NCI-H345 treated with DMSO at 0.1 percent for 48 hours (cell line): ENCODE data around the gene PCDH15.

Experiments used
- DNase-seq: peaks from one replicate; lab custom pipeline; 2025; ENCODE audit not compliant: unreplicated experiment; lab: John Stamatoyannopoulos, UW

PCDH15 gene

DNA sequence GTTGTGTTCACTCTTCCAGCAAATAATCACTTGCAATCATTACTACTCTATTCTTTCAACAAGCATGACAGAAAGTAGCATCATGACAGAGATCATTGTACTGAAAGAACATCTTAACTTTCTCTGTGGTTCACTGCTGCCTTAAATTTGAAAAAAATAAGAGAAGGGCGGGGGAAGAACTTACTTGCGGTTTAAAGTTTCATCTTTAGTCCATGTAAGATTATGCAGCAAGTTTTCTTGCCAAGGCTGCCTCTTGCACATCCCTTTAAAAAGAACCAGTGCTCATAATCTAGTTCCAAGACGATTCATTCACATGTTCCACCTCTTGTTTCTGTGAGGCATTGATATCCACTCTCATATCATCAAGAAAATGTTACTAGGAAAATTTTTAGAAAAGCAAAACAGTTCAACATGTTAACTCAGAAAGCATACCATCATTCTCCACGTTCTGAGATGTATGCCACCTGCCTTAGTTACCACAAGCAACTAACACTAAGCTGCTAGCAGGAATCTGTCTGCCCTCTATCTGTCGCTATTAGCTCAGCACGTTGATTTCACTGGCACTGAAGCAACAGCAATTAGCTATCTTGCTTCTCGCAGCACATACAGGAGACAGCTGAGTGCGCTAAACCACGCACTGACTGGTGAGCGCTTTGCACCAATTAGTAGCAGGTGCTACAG is at the start of gene PCDH15:
TSS of gene PCDH15 (minus strand) at position 491 of the 681 bp plus-strand sequence. CDS start 136,969 bp downstream, outside the sequence.
- peak; percentile 8 for DNase-seq

DNA sequence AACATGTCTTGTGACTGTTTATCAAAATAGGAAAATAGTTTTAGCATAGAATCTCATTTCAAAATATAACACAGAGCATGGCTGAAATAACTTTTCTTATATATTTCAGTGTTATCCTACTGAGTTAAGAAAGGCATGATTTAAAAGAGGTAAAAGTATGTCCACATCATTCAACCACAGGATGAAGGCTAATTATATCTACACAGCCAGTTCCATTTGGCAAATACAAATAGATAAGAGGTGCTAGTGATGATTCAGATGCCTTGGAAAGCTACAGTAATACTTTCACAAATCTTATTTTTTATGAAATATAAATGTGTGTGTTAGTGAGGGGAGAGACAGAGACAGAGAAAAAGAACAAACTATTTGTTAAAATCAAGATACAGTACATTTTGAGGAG is 42.9 kb upstream of the PCDH15 start:
- DNase-seq, result no peak

GRCh38 chr10:54843085-54843646 is 42.1 kb upstream of the PCDH15 start:
- DNase-seq, result no peak

DNA sequence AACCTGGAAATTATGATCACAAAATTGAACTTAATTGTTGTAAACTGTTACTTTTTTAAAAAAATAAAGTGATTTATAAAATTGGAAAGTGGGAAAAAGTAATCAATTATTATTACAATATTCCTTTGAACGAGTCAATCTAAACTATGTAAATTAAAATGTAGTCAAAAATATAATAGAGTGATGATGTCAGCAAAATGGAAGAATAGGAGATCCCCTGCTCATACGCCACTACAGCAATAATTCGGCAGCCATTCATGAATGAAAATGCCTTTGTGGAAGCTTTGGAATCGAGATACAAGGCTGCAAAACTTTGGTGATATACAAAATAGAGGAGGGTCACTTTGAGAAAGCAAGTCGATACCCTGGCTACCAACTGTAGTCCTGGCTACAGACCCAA is 36.4 kb upstream of the PCDH15 start:
- DNase-seq, result no peak

- DNase-seq, result no peak
These were observed 32.0 kb upstream of the PCDH15 start for GRCh38 chr10:54833029-54833428.

DNA sequence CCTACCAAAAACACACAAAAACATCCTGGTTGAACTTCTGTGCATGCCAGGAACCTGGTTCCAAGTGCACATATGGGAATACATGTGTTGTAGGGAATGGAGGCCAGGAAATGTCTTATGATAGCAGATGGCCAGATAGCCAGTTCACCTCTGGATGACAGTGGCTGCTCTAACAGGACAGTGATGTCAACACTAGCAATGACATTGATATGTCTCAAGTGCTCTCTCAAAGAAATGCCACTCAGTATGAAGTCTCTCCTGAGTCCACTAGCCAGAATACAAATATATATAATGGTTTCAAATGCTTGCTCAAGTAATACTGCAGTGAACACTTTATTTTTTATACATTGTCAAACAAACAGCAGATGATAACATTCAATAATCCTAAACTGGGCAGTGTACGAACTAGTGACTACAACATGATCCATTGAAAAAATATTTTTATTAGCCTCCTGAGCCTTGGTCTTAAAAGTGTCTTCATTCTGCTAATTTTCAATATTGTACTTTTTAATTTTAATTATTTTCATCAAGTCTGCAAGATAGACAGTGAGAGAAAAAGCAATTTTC is 26.0 kb upstream of the PCDH15 start:
- no peak for DNase-seq

DNA sequence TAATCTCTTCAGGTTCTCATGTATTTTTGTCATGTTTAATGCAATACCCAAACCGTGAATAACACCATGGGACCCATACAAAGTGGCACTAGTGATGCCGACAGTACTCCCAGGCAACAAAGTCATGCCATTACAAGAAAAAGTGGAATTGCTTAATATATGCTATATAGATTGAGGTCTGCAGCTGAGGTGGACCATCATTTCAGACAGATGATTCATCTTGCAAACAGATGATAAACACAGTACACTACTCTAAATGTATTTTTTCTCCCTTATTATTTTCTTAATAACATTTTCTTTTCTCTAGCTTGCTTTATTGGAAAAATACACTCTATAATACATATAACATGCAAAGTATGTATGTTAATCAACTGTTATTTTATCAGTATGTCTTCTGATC is 14.6 kb upstream of the PCDH15 start:
- DNase-seq, result no peak

GRCh38 chr10:54808186-54808935 is 7.3 kb upstream of the PCDH15 start:
- no peak for DNase-seq

DNA sequence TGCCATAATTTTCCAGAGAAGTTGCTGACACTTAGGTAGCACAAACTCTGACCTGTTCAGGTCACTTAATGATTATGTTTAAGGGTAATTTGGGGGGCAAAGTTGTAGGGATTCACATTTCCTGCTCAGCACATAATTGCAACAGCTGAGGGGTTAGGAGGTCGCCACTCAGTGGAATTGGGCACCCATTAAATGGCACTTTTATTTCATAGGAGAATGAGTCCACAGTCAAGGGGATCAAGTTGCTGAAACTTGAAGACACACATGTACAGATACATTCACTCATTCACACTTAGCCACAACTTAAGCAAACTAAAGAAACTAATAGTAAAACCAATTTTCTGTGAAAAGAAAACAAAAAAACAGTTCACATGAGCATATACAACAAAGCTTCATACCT is 1.5 kb downstream of the PCDH15 start:
- no peak for DNase-seq

DNA sequence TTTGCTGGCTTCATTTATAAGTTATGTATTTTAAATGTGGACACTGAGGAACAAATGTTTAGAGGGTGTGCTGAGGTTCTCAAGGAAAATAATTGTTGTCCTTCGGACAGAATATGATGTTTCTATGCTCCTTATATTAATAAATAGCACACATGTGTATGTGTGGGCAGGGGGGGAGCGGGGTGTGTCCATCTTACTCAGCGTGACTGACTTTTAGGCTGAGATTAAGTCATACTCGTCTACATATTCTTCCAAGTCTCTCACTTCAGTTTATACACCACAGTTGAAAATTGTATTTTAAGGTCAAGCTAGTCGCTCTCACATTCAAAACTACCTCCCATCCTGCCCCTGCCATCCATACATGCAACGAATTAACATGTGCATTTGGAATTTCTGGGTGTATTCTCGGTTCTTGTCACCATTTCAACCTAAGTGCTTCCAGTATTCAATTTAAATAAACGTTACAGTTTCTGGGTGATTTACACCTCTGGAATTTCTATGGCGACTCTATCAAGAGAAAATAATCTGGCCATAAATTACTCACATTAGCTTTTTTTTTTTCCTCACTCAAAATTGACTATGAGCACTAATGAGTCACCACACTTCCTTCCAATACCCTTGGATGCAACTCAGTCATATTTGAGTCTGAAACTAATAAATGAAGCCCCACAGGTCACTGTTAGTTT is 3.3 kb downstream of the PCDH15 start:
- DNase-seq, result no peak

DNA sequence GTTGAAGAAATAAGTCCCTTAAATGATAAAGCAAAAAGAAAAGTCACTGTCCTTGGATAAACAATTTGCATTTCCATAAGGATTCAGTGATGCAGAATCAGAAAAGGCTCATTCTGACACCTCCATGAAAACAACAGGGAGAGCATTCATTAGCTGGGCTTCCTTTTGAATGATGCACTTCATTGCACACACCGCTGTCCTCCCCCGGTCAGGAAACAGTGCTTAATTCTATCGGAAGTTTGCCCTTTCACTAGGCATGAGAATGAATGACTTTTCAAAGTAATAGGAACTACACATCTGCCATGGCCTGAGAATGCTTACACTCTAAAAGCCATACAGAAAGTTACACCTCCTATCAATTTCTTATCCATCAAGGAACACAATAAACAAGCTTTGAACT is 4.2 kb downstream of the PCDH15 start:
- no peak for DNase-seq

DNA sequence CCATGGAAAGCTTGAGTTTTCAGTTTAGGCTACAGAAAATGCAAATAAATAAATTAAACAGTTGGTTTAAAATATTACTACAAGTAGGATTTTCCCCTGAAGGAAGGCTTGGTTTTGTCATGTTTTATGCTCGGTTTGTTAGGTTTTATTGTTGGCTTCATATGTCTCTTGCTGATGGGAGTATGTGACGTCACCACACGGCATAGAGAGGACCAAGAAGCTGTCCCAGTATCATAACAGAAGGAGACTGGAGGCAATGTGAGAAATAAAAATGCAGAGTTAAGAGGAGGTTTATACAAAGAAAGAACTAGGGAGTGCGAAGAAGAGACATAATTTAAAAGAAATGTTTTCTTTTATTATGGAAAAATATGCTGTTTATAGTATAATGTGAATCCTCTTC is 24.4 kb downstream of the PCDH15 start:
- DNase-seq, result no peak

DNA sequence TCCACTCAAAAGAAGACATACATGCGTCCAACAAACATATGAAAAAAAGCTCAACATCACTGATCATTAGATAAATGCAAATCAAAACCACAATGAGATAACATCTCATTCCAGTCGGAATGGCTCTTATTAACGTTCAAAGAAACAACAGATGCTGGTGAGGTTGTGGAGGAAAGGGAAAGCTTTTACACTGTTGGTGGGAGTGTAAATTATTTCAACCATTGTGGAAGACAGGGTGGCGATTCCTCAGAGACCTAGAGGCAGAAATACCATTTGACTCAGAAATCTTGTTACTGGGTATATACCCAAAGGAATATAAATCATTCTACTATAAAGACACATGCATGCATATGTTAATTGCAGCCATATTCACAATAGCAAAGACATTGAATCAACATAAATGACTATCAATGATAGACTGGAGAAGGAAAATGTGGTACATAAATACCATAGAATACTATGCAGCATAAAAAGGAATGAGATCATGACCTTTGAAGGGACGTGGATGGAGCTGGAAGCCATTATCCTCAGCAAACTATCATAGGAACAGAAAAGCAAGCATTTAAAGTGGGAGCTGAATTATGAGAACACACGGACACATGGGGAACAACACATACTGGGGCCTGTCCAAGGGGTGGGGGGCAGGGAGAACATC is 28.4 kb downstream of the PCDH15 start:
- DNase-seq, result no peak

GRCh38 chr10:54769051-54769450 is 32.0 kb downstream of the PCDH15 start:
- no peak for DNase-seq

DNA sequence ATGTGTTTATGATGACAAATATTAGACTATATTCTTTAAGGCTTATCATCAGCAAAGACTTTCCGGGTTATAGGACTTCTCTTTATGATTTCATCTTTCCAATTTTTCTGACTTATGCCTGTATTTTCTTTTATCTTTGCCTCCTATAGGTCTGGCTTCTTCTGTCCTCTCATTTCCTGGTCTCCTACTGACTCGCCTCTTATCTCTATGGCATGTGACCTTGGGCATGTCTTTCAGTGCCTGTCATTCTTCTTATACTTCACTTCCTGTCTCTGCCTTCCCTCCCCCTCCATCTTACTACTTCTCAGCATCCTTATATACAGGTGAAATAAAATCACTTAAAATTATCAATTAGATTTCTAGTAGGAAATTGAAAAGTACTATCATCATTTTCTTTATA is 42.2 kb downstream of the PCDH15 start:
- no peak for DNase-seq

GRCh38 chr10:54749623-54750022 is 51.4 kb downstream of the PCDH15 start:
- DNase-seq, result no peak

GRCh38 chr10:54745436-54745835 is 55.6 kb downstream of the PCDH15 start:
- DNase-seq, result no peak

DNA sequence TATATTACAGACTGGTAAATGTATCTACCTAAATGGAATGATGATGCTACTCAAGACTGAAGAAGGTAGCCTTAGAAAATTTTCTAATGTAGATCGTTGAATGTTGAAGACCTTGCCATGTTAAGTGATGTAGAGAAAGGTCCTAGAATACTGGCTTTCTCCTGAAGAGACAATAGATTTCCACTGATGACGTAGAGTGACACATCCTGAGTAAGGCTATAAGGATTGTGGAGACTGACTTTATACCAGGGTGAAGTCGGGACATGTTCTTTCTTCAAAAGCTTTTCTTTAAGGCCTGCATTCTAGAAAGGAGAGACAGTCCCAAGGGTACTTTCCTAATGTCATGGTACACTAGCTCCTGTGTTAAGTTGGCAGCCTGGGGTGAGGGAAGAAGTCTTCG is 58.6 kb downstream of the PCDH15 start:
- DNase-seq, result no peak

- DNase-seq, result no peak
These were observed 72.5 kb downstream of the PCDH15 start for GRCh38 chr10:54728511-54728910.

GRCh38 chr10:54722075-54722474 is 79.0 kb downstream of the PCDH15 start:
- DNase-seq, result no peak

DNA sequence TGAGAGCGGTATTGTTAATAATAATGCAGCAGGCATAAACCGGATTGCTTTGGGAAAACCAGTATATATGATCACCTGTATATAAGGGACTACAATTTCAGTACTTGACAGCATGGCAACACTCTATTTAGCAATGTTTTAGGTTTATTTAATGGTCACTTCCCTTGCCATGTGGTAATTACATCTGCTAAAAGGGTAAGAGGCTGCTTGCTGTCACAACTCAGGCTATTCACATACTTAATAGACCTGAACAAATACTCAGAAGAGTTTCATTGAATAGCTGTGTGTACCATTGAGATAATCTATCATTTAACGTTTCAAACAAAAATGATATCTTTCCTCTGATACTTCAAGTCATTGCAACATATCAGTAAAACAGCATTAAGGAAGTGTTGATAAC is 90.1 kb downstream of the PCDH15 start:
- DNase-seq, result no peak
